Tongue (tissue), 2 donors: ENCODE measurements around the gene SLC25A21. TPM values are rescaled to one million over a fixed set of nuclear protein-coding genes. Genes with fewer than 3 reads are reported as not detected.
"Not testable (repeated sequence)": the region's sequence is repeated elsewhere in the genome, so short reads cannot be mapped to it uniquely, and the experiment has no call there.

Source experiments
- DNase-seq: peaks from one replicate; pipeline ENCODE4 v3.0.0-alpha.2; 2015
- total RNA-seq: library from RNA; depleted of rRNA; stranded (reverse); fragments of >200 nt; gene quantifications from one replicate; pipeline ENCODE4 v1.2.3, GENCODE V29; 2014

Gene SLC25A21
- total RNA-seq, 1 donor from 2014 or later: 1.3 TPM

- no peak for DNase-seq
Measured at GRCh38 chr14:36702474-36702873, 469.9 kb downstream of the SLC25A21 start.

- no peak for DNase-seq
Measured at GRCh38 chr14:36701132-36701531, 471.3 kb downstream of the SLC25A21 start.

DNA sequence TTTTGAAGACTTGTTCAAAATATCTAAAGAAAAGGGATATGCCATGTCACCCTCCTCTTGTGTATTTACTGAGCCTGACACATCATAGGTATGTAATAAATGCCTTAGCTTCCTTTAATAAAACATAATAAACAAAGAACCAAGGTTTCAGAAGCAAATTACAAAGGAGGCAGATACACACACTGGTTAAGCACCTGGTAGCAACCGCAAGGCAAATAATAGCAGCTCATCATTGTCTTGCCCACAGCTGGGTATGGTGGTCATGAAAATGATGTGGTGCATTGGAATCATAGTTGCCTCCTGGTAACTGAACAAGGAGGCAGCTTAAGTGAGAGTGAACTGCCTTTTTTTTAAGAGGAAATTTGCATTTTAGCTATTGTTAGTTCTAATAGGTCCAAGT lies 471.8 kb downstream of the SLC25A21 start:
- DNase-seq: no peak

DNA sequence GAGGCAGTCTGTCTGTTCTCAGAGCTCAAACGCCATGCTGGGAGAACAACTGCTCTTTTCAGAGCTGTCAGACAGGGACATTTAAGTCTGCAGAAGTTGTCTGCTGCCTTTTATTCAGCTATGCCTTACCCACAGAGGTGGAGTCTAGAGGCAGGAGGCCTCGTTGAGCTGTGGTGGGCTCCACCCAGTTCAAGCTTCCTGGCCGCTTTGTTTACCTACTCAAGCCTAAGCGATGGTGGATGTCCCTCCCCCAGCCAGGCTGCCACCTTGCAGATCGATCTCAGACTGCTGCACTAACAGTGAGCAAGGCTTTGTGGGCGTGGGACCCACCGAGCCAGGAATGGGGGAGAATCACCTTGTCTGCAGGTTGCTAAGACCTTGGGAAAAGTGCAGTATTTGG lies 473.0 kb downstream of the SLC25A21 start:
- not testable (repeated sequence) for DNase-seq

GRCh38 chr14:36690311-36691040 lies 481.9 kb downstream of the SLC25A21 start:
- DNase-seq: no peak

GRCh38 chr14:36684946-36685345 lies 487.5 kb downstream of the SLC25A21 start:
- DNase-seq: no peak

GRCh38 chr14:36683083-36683724 lies 489.2 kb downstream of the SLC25A21 start:
- no peak for DNase-seq

- DNase-seq: no peak
Measured at GRCh38 chr14:36682338-36682737, 490.1 kb downstream of the SLC25A21 start.

DNA sequence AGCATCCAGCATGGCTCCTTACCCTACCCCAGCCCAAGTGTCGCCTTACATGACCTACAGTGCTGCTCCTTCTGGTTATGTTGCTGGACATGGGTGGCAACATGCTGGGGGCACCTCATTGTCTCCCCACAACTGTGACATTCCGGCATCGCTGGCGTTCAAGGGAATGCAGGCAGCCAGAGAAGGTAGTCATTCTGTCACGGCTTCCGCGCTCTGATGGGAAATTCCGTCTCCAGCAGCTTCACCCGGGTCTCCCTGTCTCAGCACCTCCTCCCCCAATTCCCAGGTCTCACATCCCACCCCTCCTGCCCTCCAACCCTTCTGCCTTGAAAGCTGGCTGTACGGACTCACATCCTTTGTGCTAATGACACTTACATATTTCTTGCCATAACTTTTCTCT lies 496.2 kb downstream of the SLC25A21 start:
- no peak for DNase-seq

DNA sequence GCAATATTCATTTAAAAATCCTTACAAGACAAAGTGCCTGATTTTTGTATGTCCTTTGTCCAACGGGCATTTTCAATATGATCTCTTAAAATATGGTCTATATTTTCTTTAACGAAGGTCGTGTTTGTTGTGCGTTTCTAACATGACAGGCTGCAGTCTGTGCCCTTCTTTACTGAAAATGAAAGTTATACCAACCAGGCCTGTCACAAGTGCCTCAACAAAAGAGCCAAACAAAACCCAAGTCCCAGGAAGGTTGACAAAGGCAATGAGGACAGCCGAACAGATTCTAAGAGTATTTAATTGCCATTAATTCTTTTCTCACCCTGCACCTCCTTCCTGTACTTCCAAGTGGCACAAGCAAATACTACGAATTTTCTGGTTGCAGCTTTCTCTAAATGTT lies 496.8 kb downstream of the SLC25A21 start:
- DNase-seq: no peak

DNA sequence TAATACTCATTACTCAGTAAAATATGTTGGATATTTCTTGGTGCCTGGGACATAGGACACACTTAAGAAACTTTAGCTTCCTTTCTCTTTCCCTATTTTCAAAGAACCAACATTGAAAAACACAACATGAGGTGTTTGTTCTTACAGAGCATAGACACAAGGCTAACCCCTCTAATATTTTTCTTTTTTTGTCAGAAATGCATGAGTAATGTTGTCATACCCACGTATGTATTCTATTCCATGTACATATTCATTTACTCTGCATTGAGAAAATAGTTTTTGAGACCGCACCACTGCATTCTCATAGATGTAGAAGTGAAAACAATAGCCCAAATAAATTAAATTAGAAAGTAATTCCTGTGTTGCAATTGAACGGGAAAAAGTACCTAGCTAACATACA lies 497.7 kb downstream of the SLC25A21 start:
- no peak for DNase-seq

GRCh38 chr14:36672095-36672494 lies 500.3 kb downstream of the SLC25A21 start:
- no peak for DNase-seq

DNA sequence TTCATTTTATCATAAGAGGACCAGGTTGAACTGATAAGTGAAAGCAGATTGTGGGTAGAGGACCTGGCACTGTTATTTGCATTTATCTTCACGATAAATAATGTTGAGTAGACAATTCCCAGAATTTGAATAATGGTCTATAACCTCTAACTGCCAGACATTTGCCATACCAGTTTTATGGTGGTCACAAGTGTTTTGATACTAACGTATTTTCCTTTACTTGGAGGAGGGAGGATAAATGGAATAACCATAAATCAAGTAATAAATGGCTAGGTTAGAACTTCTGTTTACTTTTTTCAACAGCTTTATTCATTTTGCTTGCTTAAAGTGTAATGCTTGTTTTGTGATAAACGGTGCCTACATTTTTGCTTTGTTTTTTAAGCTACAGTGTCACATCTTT lies 501.3 kb downstream of the SLC25A21 start:
- no peak for DNase-seq

- no peak for DNase-seq
Measured at GRCh38 chr14:36667679-36668078, 504.7 kb downstream of the SLC25A21 start.

DNA sequence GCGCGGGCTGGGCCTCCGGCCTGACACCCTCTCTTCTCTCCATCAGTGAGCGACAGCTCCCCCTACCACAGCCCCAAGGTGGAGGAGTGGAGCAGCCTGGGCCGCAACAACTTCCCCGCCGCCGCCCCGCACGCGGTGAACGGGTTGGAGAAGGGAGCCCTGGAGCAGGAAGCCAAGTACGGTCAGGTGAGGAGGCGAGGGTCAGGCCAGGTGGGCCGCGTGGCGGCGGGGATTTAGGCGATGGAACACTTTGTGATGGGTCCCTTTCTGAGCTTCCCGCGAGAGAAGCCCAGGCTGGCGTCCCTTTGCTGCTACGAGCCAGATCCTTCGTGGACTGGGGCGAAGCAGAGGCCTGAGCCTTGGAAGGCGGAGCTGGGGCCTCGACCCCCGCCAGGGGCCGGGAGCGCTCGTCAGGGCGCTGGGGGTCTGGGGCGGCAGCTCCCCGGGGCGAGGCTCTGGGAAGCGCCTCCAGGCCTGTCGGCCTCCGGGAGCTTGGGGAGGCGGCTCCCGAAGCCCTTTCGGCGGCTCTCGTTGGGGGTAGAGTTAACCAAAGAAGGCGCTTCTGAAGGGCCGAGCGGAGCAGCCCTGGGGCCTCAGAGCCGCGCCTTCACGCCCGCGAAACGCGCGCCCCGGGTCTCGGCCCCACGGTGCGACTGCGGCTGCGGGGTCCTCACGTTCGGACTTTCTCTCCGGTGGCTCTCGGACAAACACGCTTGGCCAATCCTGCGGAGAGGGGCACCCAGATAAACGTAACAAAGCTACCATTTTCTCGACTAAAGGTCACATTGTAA lies 505.8 kb downstream of the SLC25A21 start:
- no peak for DNase-seq

DNA sequence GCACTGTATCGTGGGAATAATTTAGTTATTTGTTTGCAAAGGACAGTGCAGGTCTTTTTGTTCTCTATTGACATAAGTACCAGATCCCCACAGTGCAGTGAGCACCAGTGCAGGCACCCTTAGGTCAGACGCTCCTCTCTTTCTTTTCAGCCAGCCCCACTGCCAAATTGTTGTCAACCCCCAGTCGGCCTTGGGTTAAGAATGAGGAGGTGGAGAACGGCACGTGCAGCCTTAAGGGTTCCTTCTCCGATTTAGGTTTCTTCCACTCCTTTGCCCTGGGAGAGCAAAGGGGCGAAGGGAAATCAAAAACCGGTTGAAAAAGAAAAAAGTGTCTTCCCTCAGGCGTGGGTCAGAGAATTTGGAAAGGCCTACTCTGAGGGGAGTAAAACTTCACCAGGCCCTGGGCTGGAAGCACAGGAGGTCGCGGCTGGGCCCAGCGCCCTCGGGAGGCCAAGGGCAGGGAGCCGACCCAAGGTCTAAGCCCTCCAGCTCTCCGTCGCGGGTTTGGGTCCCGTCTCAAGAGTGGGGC lies 506.5 kb downstream of the SLC25A21 start:
- DNase-seq: no peak

GRCh38 chr14:36664322-36665193 lies 507.8 kb downstream of the SLC25A21 start:
- no peak for DNase-seq

GRCh38 chr14:36663404-36664321 lies 508.7 kb downstream of the SLC25A21 start:
- DNase-seq: peak; percentile 57

DNA sequence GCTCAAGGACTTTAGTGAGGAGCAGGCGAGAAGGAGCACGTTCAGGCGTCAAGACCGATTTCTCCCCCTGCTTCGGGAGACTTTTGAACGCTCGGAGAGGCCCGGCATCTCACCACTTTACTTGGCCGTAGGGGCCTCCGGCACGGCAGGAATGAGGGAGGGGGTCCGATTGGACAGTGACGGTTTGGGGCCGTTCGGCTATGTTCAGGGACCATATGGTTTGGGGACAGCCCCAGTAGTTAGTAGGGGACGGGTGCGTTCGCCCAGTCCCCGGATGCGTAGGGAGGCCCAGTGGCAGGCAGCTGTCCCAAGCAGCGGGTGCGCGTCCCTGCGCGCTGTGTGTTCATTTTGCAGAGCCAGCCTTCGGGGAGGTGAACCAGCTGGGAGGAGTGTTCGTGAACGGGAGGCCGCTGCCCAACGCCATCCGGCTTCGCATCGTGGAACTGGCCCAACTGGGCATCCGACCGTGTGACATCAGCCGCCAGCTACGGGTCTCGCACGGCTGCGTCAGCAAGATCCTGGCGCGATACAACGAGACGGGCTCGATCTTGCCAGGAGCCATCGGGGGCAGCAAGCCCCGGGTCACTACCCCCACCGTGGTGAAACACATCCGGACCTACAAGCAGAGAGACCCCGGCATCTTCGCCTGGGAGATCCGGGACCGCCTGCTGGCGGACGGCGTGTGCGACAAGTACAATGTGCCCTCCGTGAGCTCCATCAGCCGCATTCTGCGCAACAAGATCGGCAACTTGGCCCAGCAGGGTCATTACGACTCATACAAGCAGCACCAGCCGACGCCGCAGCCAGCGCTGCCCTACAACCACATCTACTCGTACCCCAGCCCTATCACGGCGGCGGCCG lies 509.6 kb downstream of the SLC25A21 start:
- no peak for DNase-seq

DNA sequence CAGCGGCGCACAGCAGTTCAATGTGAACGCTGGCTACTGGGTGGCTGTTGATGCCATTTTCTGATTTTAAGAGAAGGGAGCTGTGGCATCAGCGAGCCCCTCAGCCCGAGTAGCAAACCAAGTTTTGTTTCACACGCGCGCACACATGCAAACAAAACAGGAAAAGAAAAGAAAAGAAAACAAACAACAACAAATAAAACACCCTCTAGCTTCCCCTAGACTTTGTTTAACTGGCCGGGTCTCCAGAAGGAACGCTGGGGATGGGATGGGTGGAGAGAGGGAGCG lies 510.2 kb downstream of the SLC25A21 start:
- no peak for DNase-seq
